VCaP (cell line): Measurements from ENCODE around the gene CHIC2.

ENCODE experiments used
- H3K27ac ChIP-seq: fragments of 450-650 bp; 2 replicates; pipeline ENCODE4 v1.5.1; 2017
- CTCF ChIP-seq: fragments of 450-650 bp; conservative IDR thresholded peaks from 2 replicates; pipeline ENCODE4 v1.5.1; 2017; ENCODE audit warnings: mild to moderate bottlenecking, moderate library complexity

The CHIC2 gene

DNA sequence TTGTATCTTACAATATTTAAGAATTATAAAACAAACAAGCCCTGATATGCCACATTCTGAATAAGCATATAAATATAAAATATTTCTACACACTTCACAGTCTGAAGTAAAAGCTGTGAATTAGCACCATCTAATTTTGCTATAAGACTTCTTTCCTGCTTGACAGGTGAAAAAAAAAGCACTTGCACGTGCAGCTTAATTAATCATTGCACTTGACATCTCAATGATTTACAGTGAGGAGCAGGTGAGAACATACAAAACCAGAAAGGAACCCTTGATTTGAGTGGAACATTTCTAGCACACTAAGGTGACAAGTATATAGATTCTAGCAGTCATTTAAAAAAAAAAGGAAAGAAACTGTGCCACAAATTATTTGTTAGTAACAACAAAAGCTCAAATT lies 47.9 kb downstream of the CHIC2 start:
- H3K27ac ChIP-seq, result peak overlapping the region; percentile 14; the same call in 1 of the 2 replicates
- no peak for TF ChIP-seq CTCF

- TF ChIP-seq CTCF, result no peak
- H3K27ac ChIP-seq, result peak overlapping the region; percentile 49
These were observed 48.9 kb downstream of the CHIC2 start for GRCh38 chr4:54015423-54016030.

- peak overlapping the region; percentile 49 for H3K27ac ChIP-seq
- TF ChIP-seq CTCF, result no peak
These were observed 49.7 kb downstream of the CHIC2 start for GRCh38 chr4:54014666-54015160.

GRCh38 chr4:54011201-54011600 lies 53.2 kb downstream of the CHIC2 start:
- peak overlapping the region; percentile 79 for H3K27ac ChIP-seq
- no peak for TF ChIP-seq CTCF

- peak overlapping the region; percentile 71 for H3K27ac ChIP-seq
- TF ChIP-seq CTCF, result no peak
These were observed 57.6 kb downstream of the CHIC2 start for GRCh38 chr4:54006755-54007154.

DNA sequence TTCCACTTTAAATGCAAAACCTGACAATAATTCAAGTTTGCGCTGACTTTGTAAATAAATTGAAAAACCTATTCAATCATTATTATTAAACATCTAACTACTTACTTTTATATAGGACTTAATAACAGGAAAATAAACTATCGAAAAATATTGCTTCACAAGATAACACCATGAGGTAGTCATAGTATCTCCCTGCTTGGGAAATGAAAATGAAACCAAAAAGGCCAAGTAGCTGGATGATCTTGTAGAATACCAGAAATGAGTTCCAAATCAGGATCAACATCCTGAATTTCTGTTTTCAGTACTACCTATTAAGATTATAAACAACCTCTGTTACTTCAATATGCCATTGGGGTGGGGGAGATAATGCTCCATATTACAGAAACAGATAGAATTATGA lies 58.9 kb downstream of the CHIC2 start:
- H3K27ac ChIP-seq, result peak overlapping the region; percentile 71

GRCh38 chr4:54004463-54004862 lies 59.9 kb downstream of the CHIC2 start:
- no peak for TF ChIP-seq CTCF
- no peak overlapping the region for H3K27ac ChIP-seq

More for the DNA sequence above, 58.9 kb downstream of the CHIC2 start:
- TF ChIP-seq CTCF, result no peak
